Body of pancreas (tissue), 4 donors: ENCODE data around the gene HPSE2.

Experiments used
- CTCF ChIP-seq, 7 experiments: fragments of 450-650 bp in 4 of 7; fragments of 200-600 bp in 3 of 7; sonication (generic) in 3 of 7; IDR thresholded peaks; one replicate each; pipeline ENCODE4 v1.5.1; 2016 to 2019; ENCODE audit warnings: antibody characterized with exemption in 7 of 7
- POLR2A ChIP-seq, 3 donors: fragments of 450-650 bp; IDR thresholded peaks; one replicate each; pipeline ENCODE4 v1.6.1; 2016; ENCODE audit warnings: antibody characterized with exemption in 3 of 3, mild to moderate bottlenecking in 2 of 3

DNA sequence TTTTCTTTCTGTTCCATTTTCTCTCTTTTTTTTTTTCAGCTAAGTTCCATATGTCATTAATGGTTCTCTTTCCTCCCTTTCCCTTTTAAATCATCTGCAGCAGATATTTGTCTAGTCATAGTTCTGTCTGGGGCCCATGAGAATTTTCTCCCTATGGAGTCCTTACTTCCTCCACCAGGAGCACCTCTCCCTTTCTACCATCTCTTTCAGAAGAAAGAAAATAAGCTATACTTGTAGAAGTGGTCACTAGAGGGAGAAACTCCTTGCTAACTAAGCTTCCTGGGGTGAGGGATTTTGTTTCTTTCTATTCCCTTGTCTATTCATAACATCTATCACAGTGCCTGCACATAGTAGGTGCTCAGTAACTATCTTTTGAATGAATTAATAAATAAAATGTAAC, 558.8 kb downstream of the HPSE2 start:
- TF ChIP-seq CTCF (IDR thresholded peaks at IDR 0.05) = no peak
- TF ChIP-seq POLR2A (IDR thresholded peaks at IDR 0.05) = no peak
